Measurements from ENCODE around the gene SORCS3. TPM values are rescaled to one million over a fixed set of nuclear protein-coding genes. Genes with fewer than 3 reads are reported as not detected.

The SORCS3 gene
- total and polyA plus RNA-seq, 9 of the 15 experiments (the other 6 are each of a cell fraction or from before 2014, with no cell fraction given) = not detected

DNA sequence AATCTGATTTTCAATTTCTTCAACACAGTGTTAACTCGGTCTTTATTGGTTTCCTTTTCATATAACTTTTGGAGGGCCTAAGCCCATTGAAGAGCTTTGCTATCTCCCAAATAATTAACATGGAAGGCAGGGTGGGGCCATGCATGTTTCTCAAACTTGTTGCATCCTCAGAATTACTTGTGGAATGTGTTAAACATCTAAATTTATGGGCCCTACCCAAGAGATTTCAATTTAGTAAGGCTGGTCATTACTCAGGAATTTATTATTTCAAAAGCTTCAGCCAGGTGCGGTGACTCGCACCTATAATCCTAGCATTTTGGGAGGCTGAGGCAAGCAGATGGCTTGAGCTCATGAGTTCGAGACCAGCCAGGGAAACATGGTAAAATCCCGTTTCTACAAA lies 208.9 kb downstream of the SORCS3 start:
- no peak overlapping the region for H3K9ac ChIP-seq (ENCODE audit: insufficient read depth in 1 of 2, low read depth in 2 of 2, low read length in 2 of 2)
- 0% methylated on average over 5 of the region's 5 CpGs for WGBS (ENCODE audit: insufficient coverage, low coverage, missing lambda C conversion rate)
- no peak overlapping the region for H3K27ac ChIP-seq (ENCODE audit: extremely low read depth, low read depth, low read length)
- no peak overlapping the region for H3K4me3 ChIP-seq
- H3K4me2 ChIP-seq (ENCODE audit: insufficient read depth, low read length) = no peak overlapping the region
- POLR2A ChIA-PET = interaction anchor here (0.6 kb wide), 1 partner anchor 26 kb away, joined by 3 read pairs; no protein-coding TSS in a partner anchor
- no peak for DNase-seq (ENCODE audit: extremely low read depth in 1 of 4, low spot score in 3 of 4)
- CTCF ChIA-PET (ENCODE audit: low intra/inter-chr PET ratio) = no interaction called here
- in situ Hi-C loops (cut with MboI) = no loop called here
- no peak for ATAC-seq
- TF ChIP-seq TAF7 (tag; IDR thresholded peaks at IDR 0.05) = no peak
- TF ChIP-seq ZC3H4 (CRISPR knock-in tag; IDR thresholded peaks at IDR 0.05; ENCODE audit: borderline replicate concordance) = no peak
- no peak for TF ChIP-seq DMBX1 (CRISPR knock-in tag; IDR thresholded peaks at IDR 0.05; ENCODE audit: borderline replicate concordance)
- TF ChIP-seq SRSF3 (IDR thresholded peaks at IDR 0.05; ENCODE audit: insufficient read depth, low read length) = no peak
- TF ChIP-seq ESRRB (CRISPR knock-in tag; IDR thresholded peaks at IDR 0.05; ENCODE audit: borderline replicate concordance) = no peak
- no peak for TF ChIP-seq SMAD3 (CRISPR knock-in tag; conservative IDR thresholded peaks at IDR 0.05)
- no peak for TF ChIP-seq ZNF282 (CRISPR knock-in tag; IDR thresholded peaks at IDR 0.05)
- no peak for TF ChIP-seq MCM7 (IDR thresholded peaks at IDR 0.05)
- no peaks in the 10 kb centered on the region for H3K27me3 ChIP-seq (ENCODE audit: control insufficient read depth in 2 of 2, insufficient read depth in 2 of 2, low read length in 2 of 2)
- intact Hi-C loops (cut with micrococcal nuclease) = no loop called here
- H3K79me2 ChIP-seq (ENCODE audit: control insufficient read depth, insufficient read depth, low read length) = no peaks in the 10 kb centered on the region
- H4K20me1 ChIP-seq (replicated peaks; ENCODE audit: control insufficient read depth, insufficient read depth, low read length) = no peaks in the 10 kb centered on the region
- BruUV-seq (replicated peaks) = no TSS peak
- H3K9me1 ChIP-seq (ENCODE audit: control insufficient read depth, insufficient read depth, low read length) = no peaks in the 10 kb centered on the region
- H3K4me1 ChIP-seq (replicated peaks in 1 of 2; ENCODE audit: control insufficient read depth in 2 of 2, insufficient read depth in 2 of 2, low read length in 2 of 2) = no peaks in the 10 kb centered on the region
- no peak for FAIRE-seq
- H3K9me3 ChIP-seq (replicated peaks; ENCODE audit: control insufficient read depth, insufficient read depth, low read depth, low read length) = no peaks in the 10 kb centered on the region
- H3K36me3 ChIP-seq (ENCODE audit: control insufficient read depth, insufficient read depth, low read length) = no peaks in the 10 kb centered on the region
- no peak overlapping the region for H2AFZ ChIP-seq (ENCODE audit: low read depth, low read length)

Measured in K562 (cell line).